ENCODE measurements around the gene CLIC1. TPM values are rescaled to one million over a fixed set of nuclear protein-coding genes. Genes with fewer than 3 reads are reported as not detected.

The CLIC1 gene
- total and polyA plus RNA-seq, 2 experiments from 2014 or later = 269 to 296 TPM

- no peak overlapping the region for H2AFZ ChIP-seq
- Mint-ChIP-seq H3K36me3 (ENCODE audit: low read depth) (peaks cover 7% of the 10 kb centered on the region; the same call in 2 of the 3 replicates), H3K27me3 (ENCODE audit: insufficient read depth, low read depth, poor library complexity) (peaks cover 7% of the 10 kb centered on the region), H3K4me1 (no peaks in the 10 kb centered on the region), H3K27ac (no peak overlapping the region), H3K9me3 (no peaks in the 10 kb centered on the region), H3K4me3 (no peak overlapping the region)
- H3K9me2 ChIP-seq (ENCODE audit: insufficient read depth) = no peaks in the 10 kb centered on the region
- TF ChIP-seq REST (IDR thresholded peaks at IDR 0.05; ENCODE audit: unreplicated experiment) = no peak
- TF ChIP-seq CTCF (conservative IDR thresholded peaks at IDR 0.05; ENCODE audit: low read depth in 2 of 2) = no peak
- H3F3A ChIP-seq (replicated peaks; ENCODE audit: low read depth) = 0 out of 2 replicates have a peak, but pooled peaks cover 4% of the 10 kb centered on the region
- no peak overlapping the region for H3K4me2 ChIP-seq
- peaks cover 3% of the 10 kb centered on the region; the same call in 1 of the 2 replicates for H4K20me1 ChIP-seq (replicated peaks; ENCODE audit: insufficient read depth)
- no peak overlapping the region for H3K4me3 ChIP-seq
- no peaks in the 10 kb centered on the region for H3K27me3 ChIP-seq (ENCODE audit: insufficient read depth)
- H3K4me1 ChIP-seq (ENCODE audit: insufficient read depth) = no peaks in the 10 kb centered on the region
- no peaks in the 10 kb centered on the region for H3K79me2 ChIP-seq (replicated peaks; ENCODE audit: insufficient read depth)
- no peaks in the 10 kb centered on the region for H3K36me3 ChIP-seq (ENCODE audit: insufficient read depth)
- no peak for DNase-seq (ENCODE audit: low spot score)
- H3K27ac ChIP-seq (ENCODE audit: low read depth) = no peak overlapping the region
- ATAC-seq = no peak
These were observed 16.5 kb upstream of the CLIC1 start for GRCh38 chr6:31752739-31753319.

- H4K20me1 ChIP-seq (replicated peaks; ENCODE audit: insufficient read depth) = no peaks in the 10 kb centered on the region; the same call in 1 of the 2 replicates
- H3K36me3 ChIP-seq (ENCODE audit: insufficient read depth) = no peaks in the 10 kb centered on the region
- H3K9me3 Mint-ChIP-seq = no peaks in the 10 kb centered on the region
- ATAC-seq (no peak), DNase-seq (ENCODE audit: low spot score) (no peak)
- H3K4me2 ChIP-seq = no peak overlapping the region
- no peaks in the 10 kb centered on the region for H3K9me2 ChIP-seq (ENCODE audit: insufficient read depth)
- H3K27me3 Mint-ChIP-seq (ENCODE audit: insufficient read depth, low read depth, poor library complexity) = peaks cover 7% of the 10 kb centered on the region
- H3K4me3 Mint-ChIP-seq = no peak overlapping the region
- H3K79me2 ChIP-seq (replicated peaks; ENCODE audit: insufficient read depth) = no peaks in the 10 kb centered on the region
- H3K27ac Mint-ChIP-seq = no peak overlapping the region; the same call in 1 of the 2 replicates
- no peaks in the 10 kb centered on the region for H3K4me1 Mint-ChIP-seq
- H3K27ac ChIP-seq (ENCODE audit: low read depth) = no peak overlapping the region
- H3F3A ChIP-seq (replicated peaks; ENCODE audit: low read depth) = 0 out of 2 replicates have a peak, but pooled peaks cover 4% of the 10 kb centered on the region
- peaks cover 13% of the 10 kb centered on the region for H3K36me3 Mint-ChIP-seq (ENCODE audit: low read depth)
- H3K4me1 ChIP-seq (ENCODE audit: insufficient read depth) = no peaks in the 10 kb centered on the region
- H3K27me3 ChIP-seq (ENCODE audit: insufficient read depth) = no peaks in the 10 kb centered on the region
- no peak for TF ChIP-seq ZNF114 (CRISPR knock-in tag; IDR thresholded peaks at IDR 0.05)
- no peak for TF ChIP-seq ETS1 (IDR thresholded peaks at IDR 0.05)
- no peak for TF ChIP-seq EZH2 (IDR thresholded peaks at IDR 0.05; ENCODE audit: low read depth, unreplicated experiment)
- no peak for TF ChIP-seq NANOG (IDR thresholded peaks at IDR 0.05; ENCODE audit: borderline replicate concordance)
- TF ChIP-seq CTCF (conservative IDR thresholded peaks at IDR 0.05; ENCODE audit: low read depth in 2 of 2) = no peak
- TF ChIP-seq POLR2AphosphoS5 (IDR thresholded peaks at IDR 0.05; ENCODE audit: low read depth) = no peak
- no peak overlapping the region for H3K4me3 ChIP-seq
- no peak overlapping the region for H2AFZ ChIP-seq
These were observed 14.2 kb upstream of the CLIC1 start for GRCh38 chr6:31750411-31751022.
